Hepatocyte (in vitro differentiated cells): ENCODE data around the gene AMOTL1. TPM values are rescaled to one million over a fixed set of nuclear protein-coding genes. Genes with fewer than 3 reads are reported as not detected.

Experiments
- DNase-seq: peaks from one replicate; pipeline ENCODE4 v3.0.0-alpha.2; 2016; ENCODE audit warnings: low spot score
- H2AFZ ChIP-seq: fragments of 200-600 bp; sonication (generic); 2 replicates; pipeline ENCODE4 v1.6.0; 2016; ENCODE audit warnings: antibody characterized with exemption, mild to moderate bottlenecking
- H3K27ac ChIP-seq: fragments of 200-600 bp; sonication (generic); 2 replicates; pipeline ENCODE4 v1.5.1; 2016; ENCODE audit warnings: mild to moderate bottlenecking
- H3K27me3 ChIP-seq: fragments of 200-600 bp; sonication (generic); 2 replicates; pipeline ENCODE4 v1.6.1; 2016
- H3K36me3 ChIP-seq: fragments of 200-600 bp; sonication (generic); replicated peaks from 2 replicates; pipeline ENCODE4 v1.5.1; 2016; ENCODE audit warnings: low read depth; ENCODE audit not compliant: insufficient read depth
- H3K4me1 ChIP-seq: fragments of 200-600 bp; sonication (generic); 2 replicates; pipeline ENCODE4 v1.5.1; 2016; ENCODE audit warnings: mild to moderate bottlenecking, moderate library complexity; ENCODE audit not compliant: insufficient read depth
- H3K4me2 ChIP-seq: fragments of 200-600 bp; sonication (generic); 2 replicates; pipeline ENCODE4 v1.6.0; 2016
- H3K4me3 ChIP-seq: fragments of 200-600 bp; sonication (generic); 2 replicates; pipeline ENCODE4 v1.5.1; 2016; ENCODE audit warnings: mild to moderate bottlenecking
- H3K79me2 ChIP-seq: fragments of 200-600 bp; sonication (generic); 2 replicates; pipeline ENCODE4 v1.6.0; 2017; ENCODE audit warnings: mild to moderate bottlenecking
- H3K9me2 ChIP-seq: fragments of 200-600 bp; sonication (generic); replicated peaks from 2 replicates; pipeline ENCODE4 v1.6.0; 2017; ENCODE audit warnings: mild to moderate bottlenecking; ENCODE audit not compliant: insufficient read depth
- H3K9me3 ChIP-seq: fragments of 200-600 bp; sonication (generic); 2 replicates; pipeline ENCODE4 v1.5.1; 2016; ENCODE audit warnings: low read depth, mild to moderate bottlenecking
- H4K20me1 ChIP-seq: fragments of 200-600 bp; sonication (generic); 2 replicates; pipeline ENCODE4 v1.6.0; 2016; ENCODE audit warnings: mild to moderate bottlenecking; ENCODE audit not compliant: insufficient read depth, poor library complexity, severe bottlenecking
- EZH2 ChIP-seq: fragments of 200-600 bp; sonication (generic); IDR thresholded peaks from 2 replicates; pipeline ENCODE4 v1.6.1; 2016; ENCODE audit warnings: antibody characterized with exemption, mild to moderate bottlenecking, borderline replicate concordance
- EZH2phosphoT487 ChIP-seq: fragments of 200-600 bp; sonication (generic); IDR thresholded peaks from one replicate; pipeline ENCODE4 v1.6.1; 2018; ENCODE audit warnings: antibody characterized with exemption, mild to moderate bottlenecking, low read depth, moderate library complexity; ENCODE audit not compliant: unreplicated experiment, severe bottlenecking
- WGBS: methylation state at CpG from one replicate; pipeline ENCODE4 v1.1.6; 2016; ENCODE audit warnings: low lambda C conversion rate; ENCODE audit errors: missing lambda C conversion rate; 5-methylcytosine and 5-hydroxymethylcytosine counted together
- polyA plus RNA-seq: library from polyadenylated mRNA; unstranded; fragments of >200 nt; fragmentation: Nextera tagmentation; extraction: Ambion mirVana; gene quantifications from 2 replicates; pipeline ENCODE4 v1.2.1, GENCODE V29; 2016
- total RNA-seq: library from RNA; depleted of rRNA; stranded (reverse); fragments of >200 nt; gene quantifications from 2 replicates; pipeline ENCODE4 v1.2.3, GENCODE V29; 2014
- TF ChIP-seq, protein P1 (sequence below): fragments of 200-600 bp; sonication (generic); IDR thresholded peaks from 2 replicates; pipeline ENCODE4 v1.5.1; 2016; ENCODE audit warnings: antibody characterized with exemption, mild to moderate bottlenecking; ENCODE audit not compliant: poor library complexity

AMOTL1 gene
- total and polyA plus RNA-seq, 2 experiments from 2014 or later: 23.8 to 57.7 TPM

- Histone ChIP-seq H3K9me3 (no peaks in the 10 kb centered on the region), H4K20me1 (no peaks in the 10 kb centered on the region), H3K27me3 (no peaks in the 10 kb centered on the region), H3K9me2 (no peaks in the 10 kb centered on the region), H2AFZ (no peak overlapping the region), H3K4me1 (peaks cover 7% of the 10 kb centered on the region), H3K36me3 (no peaks in the 10 kb centered on the region), H3K4me3 (no peak overlapping the region), H3K79me2 (no peaks in the 10 kb centered on the region), H3K4me2 (no peak overlapping the region), H3K27ac (no peak overlapping the region)
- TF ChIP-seq EZH2 (no peak), EZH2phosphoT487 (no peak)
- TF ChIP-seq, protein P1, sequence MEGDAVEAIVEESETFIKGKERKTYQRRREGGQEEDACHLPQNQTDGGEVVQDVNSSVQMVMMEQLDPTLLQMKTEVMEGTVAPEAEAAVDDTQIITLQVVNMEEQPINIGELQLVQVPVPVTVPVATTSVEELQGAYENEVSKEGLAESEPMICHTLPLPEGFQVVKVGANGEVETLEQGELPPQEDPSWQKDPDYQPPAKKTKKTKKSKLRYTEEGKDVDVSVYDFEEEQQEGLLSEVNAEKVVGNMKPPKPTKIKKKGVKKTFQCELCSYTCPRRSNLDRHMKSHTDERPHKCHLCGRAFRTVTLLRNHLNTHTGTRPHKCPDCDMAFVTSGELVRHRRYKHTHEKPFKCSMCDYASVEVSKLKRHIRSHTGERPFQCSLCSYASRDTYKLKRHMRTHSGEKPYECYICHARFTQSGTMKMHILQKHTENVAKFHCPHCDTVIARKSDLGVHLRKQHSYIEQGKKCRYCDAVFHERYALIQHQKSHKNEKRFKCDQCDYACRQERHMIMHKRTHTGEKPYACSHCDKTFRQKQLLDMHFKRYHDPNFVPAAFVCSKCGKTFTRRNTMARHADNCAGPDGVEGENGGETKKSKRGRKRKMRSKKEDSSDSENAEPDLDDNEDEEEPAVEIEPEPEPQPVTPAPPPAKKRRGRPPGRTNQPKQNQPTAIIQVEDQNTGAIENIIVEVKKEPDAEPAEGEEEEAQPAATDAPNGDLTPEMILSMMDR: no peak
- 96% methylated on average over 9 of the region's 10 CpGs for WGBS
- no peak for DNase-seq
Measured at GRCh38 chr11:94869186-94869585, 101.0 kb downstream of the AMOTL1 start.

DNA sequence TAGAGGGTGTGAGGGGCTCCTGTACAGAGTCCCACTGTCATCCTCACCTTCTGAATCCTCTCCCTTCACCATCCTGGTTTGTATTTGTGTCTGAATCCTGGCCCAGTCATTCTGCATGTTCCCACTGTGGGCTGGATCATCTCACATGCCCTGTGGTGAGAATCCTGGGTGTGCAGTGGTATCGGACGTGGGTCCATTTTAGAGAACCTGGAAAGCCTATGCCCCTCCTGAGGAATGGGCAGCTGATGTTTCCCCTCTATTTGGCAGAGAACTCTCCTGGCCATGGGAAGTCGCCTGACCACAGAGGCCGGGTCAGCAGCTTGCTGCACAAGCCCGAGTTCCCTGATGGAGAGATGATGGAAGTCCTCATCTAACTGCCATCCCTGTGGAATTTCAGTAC is 102.3 kb downstream of the AMOTL1 start:
- Histone ChIP-seq H4K20me1 (no peaks in the 10 kb centered on the region), H3K9me2 (no peaks in the 10 kb centered on the region), H3K36me3 (no peaks in the 10 kb centered on the region), H3K9me3 (no peaks in the 10 kb centered on the region), H3K27me3 (no peaks in the 10 kb centered on the region), H2AFZ (no peak overlapping the region), H3K4me1 (peaks cover 7% of the 10 kb centered on the region), H3K27ac (no peak overlapping the region), H3K79me2 (no peaks in the 10 kb centered on the region), H3K4me2 (no peak overlapping the region), H3K4me3 (no peak overlapping the region)
- TF ChIP-seq, protein P1: no peak
- TF ChIP-seq EZH2phosphoT487 (no peak), EZH2 (no peak)
- no peak for DNase-seq
- WGBS: 96% methylated on average over 5 of the region's 5 CpGs

DNA sequence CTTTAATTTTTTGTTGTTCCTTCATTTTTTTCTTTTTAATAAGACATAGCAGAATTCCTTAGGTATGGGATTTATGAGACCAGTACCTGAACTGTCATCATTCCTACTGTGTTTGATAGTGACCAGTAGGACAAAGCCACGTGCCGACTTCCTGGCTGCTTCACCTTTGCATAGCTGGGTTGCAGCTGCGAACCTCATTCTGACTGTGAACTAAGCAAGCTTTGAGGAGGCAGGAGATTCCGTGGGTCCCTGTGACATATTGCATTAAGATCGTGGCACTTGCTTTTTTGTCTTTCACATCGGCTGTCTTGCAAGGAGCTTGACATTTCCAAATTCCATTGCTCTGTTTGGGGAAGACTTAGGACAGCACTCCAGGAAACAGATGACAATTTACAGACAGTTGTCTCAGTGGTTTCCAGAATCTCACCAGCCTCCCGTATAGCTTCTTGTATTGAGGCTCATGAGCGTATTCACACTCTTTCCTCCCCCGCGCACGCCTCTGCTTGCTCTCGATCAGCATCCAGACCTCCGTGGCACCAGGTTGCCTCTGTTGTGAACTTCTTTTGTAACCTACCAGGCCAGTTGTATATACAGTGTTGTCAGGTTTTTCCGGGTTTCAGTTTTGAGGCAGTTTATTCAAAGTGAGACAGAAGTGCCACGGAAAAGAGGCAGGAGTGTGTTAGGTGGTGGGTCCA is 103.5 kb downstream of the AMOTL1 start:
- H3K9me2 ChIP-seq: no peaks in the 10 kb centered on the region
- TF ChIP-seq, protein P1: no peak
- TF ChIP-seq EZH2: no peak
- TF ChIP-seq EZH2phosphoT487: no peak
- no peak overlapping the region for H3K27ac ChIP-seq
- no peak for DNase-seq
- H3K4me2 ChIP-seq: no peak overlapping the region
- peaks cover 13% of the 10 kb centered on the region for H3K4me1 ChIP-seq
- H3K27me3 ChIP-seq: no peaks in the 10 kb centered on the region
- WGBS: 96% methylated on average over 15 of the region's 15 CpGs
- H3K36me3 ChIP-seq: peaks cover 4% of the 10 kb centered on the region
- no peaks in the 10 kb centered on the region for H3K79me2 ChIP-seq
- H3K9me3 ChIP-seq: no peaks in the 10 kb centered on the region
- H2AFZ ChIP-seq: no peak overlapping the region
- H3K4me3 ChIP-seq: no peak overlapping the region
- H4K20me1 ChIP-seq: no peaks in the 10 kb centered on the region
